Neural progenitor cell (in vitro differentiated cells): ENCODE data around the gene FAU. TPM values are rescaled to one million over a fixed set of nuclear protein-coding genes. Genes with fewer than 3 reads are reported as not detected.
A peak's percentile ranks its signal among the peaks of the same experiment; 100 is the strongest.

Experiments used
- DNase-seq: peaks from one replicate; pipeline ENCODE4 v3.0.0-alpha.2; 2016; ENCODE audit warnings: low spot score
- H2AFZ ChIP-seq: fragments of 200-600 bp; sonication (generic); replicated peaks from 2 replicates; pipeline ENCODE4 v1.6.1; 2016; ENCODE audit warnings: antibody characterized with exemption
- H3F3A ChIP-seq: fragments of 200-600 bp; sonication (generic); 2 replicates; pipeline ENCODE4 v1.6.1; 2016; ENCODE audit warnings: antibody characterized with exemption, low read depth
- H3K27ac ChIP-seq: fragments of 200-600 bp; sonication (generic); 2 replicates; pipeline ENCODE4 v1.5.1; 2016; ENCODE audit warnings: mild to moderate bottlenecking
- H3K27me3 ChIP-seq: fragments of 200-600 bp; sonication (generic); 2 replicates; pipeline ENCODE4 v1.6.1; 2016; ENCODE audit warnings: mild to moderate bottlenecking, moderate library complexity
- H3K36me3 ChIP-seq: fragments of 200-600 bp; sonication (generic); 2 replicates; pipeline ENCODE4 v1.5.1; 2016
- H3K4me1 ChIP-seq: fragments of 200-600 bp; sonication (generic); 2 replicates; pipeline ENCODE4 v1.6.1; 2016; ENCODE audit warnings: mixed run types
- H3K4me2 ChIP-seq: fragments of 200-600 bp; sonication (generic); 2 replicates; pipeline ENCODE4 v1.6.1; 2016
- H3K4me3 ChIP-seq: fragments of 200-600 bp; sonication (generic); 2 replicates; pipeline ENCODE4 v1.5.1; 2016
- H3K79me2 ChIP-seq: fragments of 200-600 bp; sonication (generic); 2 replicates; pipeline ENCODE4 v1.6.1; 2016; ENCODE audit warnings: low read depth
- H3K9ac ChIP-seq: fragments of 200-600 bp; sonication (generic); 2 replicates; pipeline ENCODE4 v1.6.1; 2016
- H3K9me3 ChIP-seq: fragments of 200-600 bp; sonication (generic); 2 replicates; pipeline ENCODE4 v1.5.1; 2016; ENCODE audit warnings: low read depth
- H4K20me1 ChIP-seq: fragments of 200-600 bp; sonication (generic); 2 replicates; pipeline ENCODE4 v1.6.1; 2016; ENCODE audit warnings: low read depth
- H3K27ac Mint-ChIP-seq: 3 replicates; pipeline ENCODE4 v1.8.0; 2021; ENCODE audit warnings: mixed read lengths
- H3K27me3 Mint-ChIP-seq: 2 replicates; pipeline ENCODE4 v1.8.0; 2022; ENCODE audit warnings: low read depth, mild to moderate bottlenecking, inconsistent platforms, moderate library complexity, mixed read lengths; ENCODE audit not compliant: insufficient read depth
- H3K36me3 Mint-ChIP-seq: 3 replicates; pipeline ENCODE4 v1.8.0; 2021; ENCODE audit warnings: mixed read lengths
- H3K4me1 Mint-ChIP-seq: 3 replicates; pipeline ENCODE4 v1.8.0; 2021; ENCODE audit warnings: mixed read lengths
- H3K4me3 Mint-ChIP-seq: 3 replicates; pipeline ENCODE4 v1.8.0; 2021; ENCODE audit warnings: mild to moderate bottlenecking, moderate library complexity, mixed read lengths
- H3K9me3 Mint-ChIP-seq: 3 replicates; pipeline ENCODE4 v1.8.0; 2020; ENCODE audit warnings: mixed read lengths
- EZH2 ChIP-seq: fragments of 200-600 bp; sonication (generic); IDR thresholded peaks from 2 replicates; pipeline ENCODE4 v1.6.1; 2017; ENCODE audit warnings: antibody characterized with exemption, mild to moderate bottlenecking, moderate library complexity
- EZH2phosphoT487 ChIP-seq: fragments of 200-600 bp; sonication (generic); IDR thresholded peaks from 2 replicates; pipeline ENCODE4 v1.6.1; 2017; ENCODE audit warnings: antibody characterized with exemption
- total RNA-seq: library from RNA; depleted of rRNA; stranded (reverse); fragments of >200 nt; gene quantifications from 2 replicates; pipeline ENCODE4 v1.2.3, GENCODE V29; 2015; ENCODE audit warnings: low replicate concordance
- TF ChIP-seq, protein P1 (sequence below): fragments of 200-600 bp; sonication (generic); IDR thresholded peaks from 2 replicates; pipeline ENCODE4 v1.5.1; 2017; ENCODE audit warnings: antibody characterized with exemption, mild to moderate bottlenecking

FAU gene
- total RNA-seq, 1 donor from 2014 or later: 288 TPM

- Histone ChIP-seq H2AFZ (no peak overlapping the region), H3K36me3 (no peaks in the 10 kb centered on the region), H3K4me3 (no peak overlapping the region), H3K4me1 (peaks cover 9% of the 10 kb centered on the region), H3K9ac (no peak overlapping the region), H3K9me3 (no peaks in the 10 kb centered on the region), H3K27ac (no peak overlapping the region), H4K20me1 (peaks cover 28% of the 10 kb centered on the region), H3K4me2 (peak overlapping the region; percentile 34), H3K79me2 (peaks cover 28% of the 10 kb centered on the region), H3K27me3 (no peaks in the 10 kb centered on the region), H3F3A (peaks cover 32% of the 10 kb centered on the region)
- H3K36me3 Mint-ChIP-seq: peaks cover 5% of the 10 kb centered on the region
- peak; percentile 90 for DNase-seq
- no peak overlapping the region for H3K27ac Mint-ChIP-seq
- no peak for TF ChIP-seq EZH2phosphoT487
- TF ChIP-seq, protein P1, sequence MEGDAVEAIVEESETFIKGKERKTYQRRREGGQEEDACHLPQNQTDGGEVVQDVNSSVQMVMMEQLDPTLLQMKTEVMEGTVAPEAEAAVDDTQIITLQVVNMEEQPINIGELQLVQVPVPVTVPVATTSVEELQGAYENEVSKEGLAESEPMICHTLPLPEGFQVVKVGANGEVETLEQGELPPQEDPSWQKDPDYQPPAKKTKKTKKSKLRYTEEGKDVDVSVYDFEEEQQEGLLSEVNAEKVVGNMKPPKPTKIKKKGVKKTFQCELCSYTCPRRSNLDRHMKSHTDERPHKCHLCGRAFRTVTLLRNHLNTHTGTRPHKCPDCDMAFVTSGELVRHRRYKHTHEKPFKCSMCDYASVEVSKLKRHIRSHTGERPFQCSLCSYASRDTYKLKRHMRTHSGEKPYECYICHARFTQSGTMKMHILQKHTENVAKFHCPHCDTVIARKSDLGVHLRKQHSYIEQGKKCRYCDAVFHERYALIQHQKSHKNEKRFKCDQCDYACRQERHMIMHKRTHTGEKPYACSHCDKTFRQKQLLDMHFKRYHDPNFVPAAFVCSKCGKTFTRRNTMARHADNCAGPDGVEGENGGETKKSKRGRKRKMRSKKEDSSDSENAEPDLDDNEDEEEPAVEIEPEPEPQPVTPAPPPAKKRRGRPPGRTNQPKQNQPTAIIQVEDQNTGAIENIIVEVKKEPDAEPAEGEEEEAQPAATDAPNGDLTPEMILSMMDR: peak; percentile 91
- no peak for TF ChIP-seq EZH2
- peak overlapping the region; percentile 97 for H3K4me3 Mint-ChIP-seq
- H3K4me1 Mint-ChIP-seq: peaks cover 29% of the 10 kb centered on the region
- peaks cover 9% of the 10 kb centered on the region for H3K27me3 Mint-ChIP-seq
- no peaks in the 10 kb centered on the region for H3K9me3 Mint-ChIP-seq
Observed at GRCh38 chr11:65110354-65110861, 11.5 kb downstream of the FAU start.

- Mint-ChIP-seq H3K9me3 (no peaks in the 10 kb centered on the region), H3K4me1 (peaks cover 26% of the 10 kb centered on the region), H3K4me3 (no peak overlapping the region), H3K27ac (no peak overlapping the region), H3K27me3 (peaks cover 11% of the 10 kb centered on the region), H3K36me3 (peaks cover 7% of the 10 kb centered on the region)
- Histone ChIP-seq H3K4me1 (peaks cover 9% of the 10 kb centered on the region), H2AFZ (no peak overlapping the region), H4K20me1 (peaks cover 28% of the 10 kb centered on the region), H3K4me2 (no peak overlapping the region), H3F3A (peaks cover 32% of the 10 kb centered on the region), H3K27ac (no peak overlapping the region), H3K36me3 (no peaks in the 10 kb centered on the region), H3K9ac (no peak overlapping the region), H3K4me3 (no peak overlapping the region), H3K27me3 (no peaks in the 10 kb centered on the region), H3K79me2 (peaks cover 33% of the 10 kb centered on the region), H3K9me3 (no peaks in the 10 kb centered on the region)
- no peak for DNase-seq
- TF ChIP-seq EZH2 (no peak), EZH2phosphoT487 (no peak)
- TF ChIP-seq, protein P1: no peak
Observed at GRCh38 chr11:65109231-65110198, 12.4 kb downstream of the FAU start.

DNA sequence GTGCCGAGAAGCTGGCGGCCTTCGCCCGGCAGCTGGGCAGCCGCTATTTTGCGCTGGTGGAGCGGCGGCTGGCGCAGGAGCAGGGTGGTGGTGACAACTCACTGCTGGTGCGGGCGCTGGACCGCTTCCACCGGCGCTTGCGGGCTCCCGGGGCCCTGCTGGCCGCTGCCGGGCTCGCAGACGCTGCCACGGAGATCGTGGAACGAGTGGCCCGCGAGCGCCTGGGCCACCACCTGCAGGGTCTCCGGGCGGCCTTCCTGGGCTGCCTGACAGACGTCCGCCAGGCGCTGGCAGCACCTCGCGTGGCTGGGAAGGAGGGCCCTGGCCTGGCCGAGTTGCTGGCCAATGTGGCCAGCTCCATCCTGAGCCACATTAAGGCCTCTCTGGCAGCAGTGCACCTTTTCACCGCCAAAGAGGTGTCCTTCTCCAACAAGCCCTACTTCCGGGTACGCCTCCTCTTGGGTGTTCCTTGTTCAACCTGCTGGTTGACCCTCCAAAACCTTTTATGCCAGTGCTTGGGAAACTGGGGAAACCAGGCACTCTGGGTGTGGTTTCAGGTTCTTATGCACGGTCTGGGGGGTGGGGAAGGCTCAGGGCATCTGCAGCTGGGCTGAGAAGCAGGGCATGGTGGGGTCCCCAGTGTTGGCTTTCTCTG lies 13.3 kb downstream of the FAU start:
- H3K9ac ChIP-seq: no peak overlapping the region
- no peak overlapping the region for H2AFZ ChIP-seq
- H3K27me3 ChIP-seq: no peaks in the 10 kb centered on the region
- H3F3A ChIP-seq: peaks cover 28% of the 10 kb centered on the region
- Mint-ChIP-seq H3K9me3 (no peaks in the 10 kb centered on the region), H3K27ac (no peak overlapping the region), H3K4me1 (peaks cover 22% of the 10 kb centered on the region), H3K27me3 (peaks cover 11% of the 10 kb centered on the region), H3K4me3 (no peak overlapping the region), H3K36me3 (peaks cover 2% of the 10 kb centered on the region)
- TF ChIP-seq, protein P1: no peak
- no peak for TF ChIP-seq EZH2
- peaks cover 19% of the 10 kb centered on the region for H4K20me1 ChIP-seq
- H3K4me2 ChIP-seq: no peak overlapping the region
- DNase-seq: no peak
- H3K4me3 ChIP-seq: no peak overlapping the region
- peaks cover 34% of the 10 kb centered on the region for H3K79me2 ChIP-seq
- H3K27ac ChIP-seq: no peak overlapping the region
- H3K4me1 ChIP-seq: peaks cover 9% of the 10 kb centered on the region
- no peaks in the 10 kb centered on the region for H3K9me3 ChIP-seq
- H3K36me3 ChIP-seq: no peaks in the 10 kb centered on the region
